GM10266 (cell line): ENCODE measurements around the gene PTMA.

Experiments
- DNase-seq: peaks from one replicate; pipeline ENCODE4 v3.0.0; 2012; ENCODE audit errors: extremely low spot score
- CTCF ChIP-seq: IDR thresholded peaks from 2 replicates; pipeline ENCODE4 v1.5.1; 2012; ENCODE audit warnings: mild to moderate bottlenecking, low read depth; ENCODE audit not compliant: control insufficient read depth, insufficient read depth; ENCODE audit errors: missing control alignments

The PTMA gene

GRCh38 chr2:231685349-231686191 lies 22.8 kb upstream of the PTMA start:
- DNase-seq, result no peak
- TF ChIP-seq CTCF, result peak; percentile 20

GRCh38 chr2:231686192-231687100 lies 21.9 kb upstream of the PTMA start:
- no peak for DNase-seq
- no peak for TF ChIP-seq CTCF

GRCh38 chr2:231687133-231687852 lies 21.0 kb upstream of the PTMA start:
- peak; percentile 90 for TF ChIP-seq CTCF
- DNase-seq, result peak; percentile 85

GRCh38 chr2:231687961-231688360 lies 20.4 kb upstream of the PTMA start:
- TF ChIP-seq CTCF, result no peak
- DNase-seq, result no peak

GRCh38 chr2:231688719-231689118 lies 19.6 kb upstream of the PTMA start:
- DNase-seq, result no peak
- no peak for TF ChIP-seq CTCF

- no peak for TF ChIP-seq CTCF
- no peak for DNase-seq
Measured at GRCh38 chr2:231689124-231689893, 19.0 kb upstream of the PTMA start.
